HG03571 (cell line): ENCODE data around the gene NFATC2IP.
A peak's percentile ranks its signal among the peaks of the same experiment; 100 is the strongest.
"Not testable (repeated sequence)": the region's sequence is repeated elsewhere in the genome, so short reads cannot be mapped to it uniquely, and the experiment has no call there.

Experiments
- ATAC-seq: cut with Tn5 transposase; IDR thresholded peaks from one replicate; pipeline ENCODE4 v1.9.1; 2021; ENCODE audit not compliant: unreplicated experiment

The NFATC2IP gene

GRCh38 chr16:28925386-28926228 lies 25.1 kb upstream of the NFATC2IP start:
- peak; percentile 10 for ATAC-seq

DNA sequence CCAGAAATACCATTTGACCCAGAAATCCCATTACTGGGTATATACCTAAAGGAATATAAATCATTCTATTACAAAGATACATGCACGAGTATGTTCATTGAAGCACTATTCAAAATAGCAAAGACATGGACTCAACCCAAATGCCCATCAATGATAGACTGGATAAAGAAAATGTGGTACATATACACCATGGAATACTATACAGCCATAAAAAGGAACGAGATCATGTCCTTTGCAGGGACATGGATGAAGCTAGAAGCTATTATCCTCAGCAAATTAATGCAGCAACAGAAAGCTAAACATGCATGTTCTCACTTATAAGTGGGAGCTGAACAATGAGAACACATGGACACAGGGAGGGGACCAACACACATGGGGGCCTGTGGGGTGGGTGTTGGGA lies 24.5 kb upstream of the NFATC2IP start:
- not testable (repeated sequence) for ATAC-seq

DNA sequence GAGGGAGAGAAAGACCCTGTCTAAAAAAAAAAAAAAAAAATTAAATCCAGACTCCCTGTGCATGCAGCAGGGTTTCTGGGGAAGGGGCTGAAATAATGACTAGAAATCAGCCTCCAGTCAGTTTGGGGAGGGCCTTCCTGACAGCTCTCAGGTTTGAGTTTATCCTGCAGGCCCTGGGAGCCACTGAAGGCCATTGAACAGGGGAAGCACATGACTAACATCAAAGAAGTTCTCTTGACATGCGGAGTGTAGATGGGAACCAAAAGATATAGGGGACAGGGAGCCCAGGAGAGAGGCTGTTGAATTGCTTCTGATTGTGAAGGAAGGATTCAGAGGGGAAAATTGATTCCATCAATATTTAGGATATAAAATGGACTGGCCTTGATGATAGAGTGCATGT lies 22.9 kb upstream of the NFATC2IP start:
- ATAC-seq, result no peak

DNA sequence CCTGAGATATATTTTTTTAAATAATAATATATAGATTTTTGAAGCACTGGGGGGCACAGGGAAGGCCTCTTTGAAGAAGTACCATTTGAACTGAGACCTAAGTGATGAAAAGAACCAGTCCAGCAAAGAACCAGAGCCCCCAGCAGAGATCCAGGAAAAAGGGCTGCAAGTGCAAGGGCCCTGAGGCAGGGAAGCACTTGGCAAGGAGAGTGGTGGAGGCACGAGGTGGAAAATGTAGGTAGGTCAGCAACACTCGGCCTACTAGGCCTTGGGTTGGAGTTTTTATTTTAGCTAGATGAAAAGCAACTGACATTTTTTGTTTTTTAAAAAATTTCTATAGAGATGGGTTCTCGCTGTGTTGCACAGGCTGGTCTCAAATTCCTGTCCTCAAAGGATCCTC lies 20.5 kb upstream of the NFATC2IP start:
- no peak for ATAC-seq

GRCh38 chr16:28930652-28931051 lies 20.1 kb upstream of the NFATC2IP start:
- ATAC-seq, result no peak

DNA sequence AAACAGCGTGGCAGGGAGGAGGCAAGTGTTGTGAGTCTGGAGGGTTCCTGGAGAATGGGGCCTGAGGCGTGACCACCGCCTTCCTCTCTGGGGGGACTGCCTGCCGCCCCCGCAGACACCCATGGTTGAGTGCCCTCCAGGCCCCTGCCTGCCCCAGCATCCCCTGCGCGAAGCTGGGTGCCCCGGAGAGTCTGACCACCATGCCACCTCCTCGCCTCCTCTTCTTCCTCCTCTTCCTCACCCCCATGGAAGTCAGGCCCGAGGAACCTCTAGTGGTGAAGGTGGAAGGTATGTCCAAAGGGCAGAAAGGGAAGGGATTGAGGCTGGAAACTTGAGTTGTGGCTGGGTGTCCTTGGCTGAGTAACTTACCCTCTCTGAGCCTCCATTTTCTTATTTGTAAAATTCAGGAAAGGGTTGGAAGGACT lies 18.9 kb upstream of the NFATC2IP start, which contains the start of gene CD19:
TSS of gene CD19 (plus strand) at position 171 of the 425 bp plus-strand sequence. CDS start at position 201, 30 bp downstream.
- no peak for ATAC-seq

DNA sequence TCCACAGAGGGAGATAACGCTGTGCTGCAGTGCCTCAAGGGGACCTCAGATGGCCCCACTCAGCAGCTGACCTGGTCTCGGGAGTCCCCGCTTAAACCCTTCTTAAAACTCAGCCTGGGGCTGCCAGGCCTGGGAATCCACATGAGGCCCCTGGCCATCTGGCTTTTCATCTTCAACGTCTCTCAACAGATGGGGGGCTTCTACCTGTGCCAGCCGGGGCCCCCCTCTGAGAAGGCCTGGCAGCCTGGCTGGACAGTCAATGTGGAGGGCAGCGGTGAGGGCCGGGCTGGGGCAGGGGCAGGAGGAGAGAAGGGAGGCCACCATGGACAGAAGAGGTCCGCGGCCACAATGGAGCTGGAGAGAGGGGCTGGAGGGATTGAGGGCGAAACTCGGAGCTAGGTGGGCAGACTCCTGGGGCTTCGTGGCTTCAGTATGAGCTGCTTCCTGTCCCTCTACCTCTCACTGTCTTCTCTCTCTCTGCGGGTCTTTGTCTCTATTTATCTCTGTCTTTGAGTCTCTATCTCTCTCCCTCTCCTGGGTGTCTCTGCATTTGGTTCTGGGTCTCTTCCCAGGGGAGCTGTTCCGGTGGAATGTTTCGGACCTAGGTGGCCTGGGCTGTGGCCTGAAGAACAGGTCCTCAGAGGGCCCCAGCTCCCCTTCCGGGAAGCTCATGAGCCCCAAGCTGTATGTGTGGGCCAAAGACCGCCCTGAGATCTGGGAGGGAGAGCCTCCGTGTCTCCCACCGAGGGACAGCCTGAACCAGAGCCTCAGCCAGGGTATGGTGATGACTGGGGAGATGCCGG lies 18.2 kb upstream of the NFATC2IP start:
- ATAC-seq, result no peak

DNA sequence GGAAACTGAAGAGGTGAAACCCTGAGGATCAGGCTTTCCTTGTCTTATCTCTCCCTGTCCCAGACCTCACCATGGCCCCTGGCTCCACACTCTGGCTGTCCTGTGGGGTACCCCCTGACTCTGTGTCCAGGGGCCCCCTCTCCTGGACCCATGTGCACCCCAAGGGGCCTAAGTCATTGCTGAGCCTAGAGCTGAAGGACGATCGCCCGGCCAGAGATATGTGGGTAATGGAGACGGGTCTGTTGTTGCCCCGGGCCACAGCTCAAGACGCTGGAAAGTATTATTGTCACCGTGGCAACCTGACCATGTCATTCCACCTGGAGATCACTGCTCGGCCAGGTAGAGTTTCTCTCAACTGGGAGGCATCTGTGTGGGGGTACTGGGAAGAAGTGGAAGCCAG lies 17.6 kb upstream of the NFATC2IP start:
- no peak for ATAC-seq

GRCh38 chr16:28935346-28935745 lies 15.4 kb upstream of the NFATC2IP start:
- no peak for ATAC-seq

DNA sequence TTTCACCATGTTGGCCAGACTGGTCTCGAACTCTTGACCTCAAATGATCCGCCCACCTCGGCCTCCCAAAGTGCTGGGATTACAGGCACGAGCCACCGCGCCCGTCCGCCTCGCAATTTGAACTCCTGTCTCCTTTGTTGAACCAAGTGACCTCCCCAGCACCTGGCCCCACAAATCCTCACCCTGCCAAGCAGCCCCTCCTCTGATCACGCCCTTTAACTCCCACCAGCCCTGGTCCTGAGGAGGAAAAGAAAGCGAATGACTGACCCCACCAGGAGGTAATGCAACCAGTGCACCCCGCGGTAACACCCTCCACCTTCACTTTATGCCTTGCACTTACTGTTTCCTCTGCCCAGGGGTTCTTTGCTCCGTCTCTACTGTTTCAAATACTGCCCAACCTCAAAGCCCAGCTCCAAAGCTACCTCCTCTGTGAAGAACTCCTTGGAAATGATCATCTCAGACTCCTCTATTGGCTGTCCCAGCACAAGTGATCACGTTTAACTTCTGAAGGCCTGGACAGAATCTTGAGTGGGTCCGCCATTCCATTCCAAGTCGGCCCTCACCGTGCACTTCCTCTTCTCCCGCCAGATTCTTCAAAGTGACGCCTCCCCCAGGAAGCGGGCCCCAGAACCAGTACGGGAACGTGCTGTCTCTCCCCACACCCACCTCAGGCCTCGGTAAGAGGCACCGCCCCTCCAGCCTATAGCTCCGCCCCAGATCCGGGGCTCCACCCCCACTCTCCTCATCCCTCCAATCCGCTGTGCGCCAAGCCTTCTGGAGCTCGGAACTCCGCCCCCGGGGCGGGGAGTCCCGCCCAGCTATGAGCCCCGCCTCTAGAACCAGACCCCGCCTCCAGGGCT lies 14.6 kb upstream of the NFATC2IP start:
- peak; percentile 48 for ATAC-seq

DNA sequence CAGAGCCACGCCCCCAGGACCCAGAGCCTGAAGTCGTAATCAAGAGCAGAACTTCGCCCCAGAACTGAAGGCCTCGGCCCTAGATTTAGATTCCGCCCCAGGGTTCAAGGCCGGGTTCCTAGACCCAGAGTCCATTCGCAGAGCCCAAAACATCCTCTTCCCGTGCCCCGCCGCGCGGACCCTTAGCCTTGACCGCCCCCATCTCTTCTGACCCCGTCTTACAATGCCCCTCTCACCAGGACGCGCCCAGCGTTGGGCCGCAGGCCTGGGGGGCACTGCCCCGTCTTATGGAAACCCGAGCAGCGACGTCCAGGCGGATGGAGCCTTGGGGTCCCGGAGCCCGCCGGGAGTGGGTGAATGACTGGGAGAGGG lies 14.0 kb upstream of the NFATC2IP start:
- ATAC-seq, result no peak

GRCh38 chr16:28937222-28937876 lies 13.4 kb upstream of the NFATC2IP start:
- no peak for ATAC-seq

GRCh38 chr16:28938721-28939120 lies 12.0 kb upstream of the NFATC2IP start:
- no peak for ATAC-seq

DNA sequence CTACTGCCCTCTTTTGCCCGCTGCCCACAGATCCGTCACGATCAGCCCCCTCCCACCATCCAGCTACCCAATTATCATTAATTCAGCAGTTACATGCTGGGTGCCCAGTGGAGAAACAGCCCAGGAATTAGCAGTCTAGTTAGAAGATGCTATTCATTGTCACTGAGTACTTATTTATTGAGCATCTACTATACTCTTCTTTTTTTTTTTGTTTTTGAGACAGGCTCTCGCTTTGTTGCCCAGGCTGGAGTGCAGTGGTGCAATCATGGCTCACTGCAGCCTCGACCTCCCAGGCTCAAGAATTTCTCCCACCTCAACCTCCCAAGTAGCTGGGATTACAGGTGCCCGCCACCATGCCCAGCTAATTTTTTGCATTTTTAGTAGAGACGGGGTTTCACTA lies 10.9 kb upstream of the NFATC2IP start:
- not testable (repeated sequence) for ATAC-seq

GRCh38 chr16:28943281-28943680 lies 7.5 kb upstream of the NFATC2IP start:
- ATAC-seq, result no peak

DNA sequence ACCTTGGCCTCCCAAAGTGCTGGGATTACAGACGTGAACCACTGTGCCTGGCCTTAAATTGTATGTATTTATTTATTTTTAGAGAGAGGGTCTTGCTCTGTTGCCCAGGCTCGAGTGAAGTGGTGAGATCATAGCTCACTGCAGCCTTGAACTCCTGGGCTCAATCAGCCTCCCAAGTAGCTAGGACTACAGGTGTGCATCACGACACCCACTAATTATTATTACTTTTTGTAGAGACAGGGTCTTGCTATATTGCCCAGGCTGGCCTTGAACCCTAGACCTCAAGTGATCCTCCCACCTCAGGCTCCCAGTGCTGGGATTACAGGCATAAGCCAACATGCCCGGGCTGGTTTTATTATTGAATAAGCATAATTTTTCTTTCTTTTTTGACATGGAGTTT lies 4.1 kb upstream of the NFATC2IP start:
- ATAC-seq, result no peak

- ATAC-seq, result peak; percentile 22
Measured at GRCh38 chr16:28951410-28951943, 740 bp downstream of the NFATC2IP start.

- no peak for ATAC-seq
Measured at GRCh38 chr16:28958216-28958615, 7.5 kb downstream of the NFATC2IP start.

DNA sequence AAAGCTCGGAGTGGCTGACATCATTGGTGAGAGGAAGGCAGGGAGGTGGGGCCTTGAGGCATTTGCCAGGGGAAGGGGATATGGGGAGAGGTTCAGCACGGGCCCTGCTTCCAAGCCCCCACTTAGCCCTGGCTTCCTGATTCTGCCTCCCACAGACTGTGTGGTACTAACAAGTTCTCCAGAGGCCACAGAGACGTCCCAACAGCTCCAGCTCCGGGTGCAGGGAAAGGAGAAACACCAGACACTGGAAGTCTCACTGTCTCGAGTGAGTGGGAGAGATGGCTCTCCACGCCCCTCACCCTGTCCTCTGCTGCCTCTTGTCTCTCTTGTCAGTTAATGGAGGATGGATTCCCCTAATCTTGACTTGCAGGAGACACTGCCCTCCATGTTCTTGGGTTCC lies 8.1 kb downstream of the NFATC2IP start:
- ATAC-seq, result no peak

DNA sequence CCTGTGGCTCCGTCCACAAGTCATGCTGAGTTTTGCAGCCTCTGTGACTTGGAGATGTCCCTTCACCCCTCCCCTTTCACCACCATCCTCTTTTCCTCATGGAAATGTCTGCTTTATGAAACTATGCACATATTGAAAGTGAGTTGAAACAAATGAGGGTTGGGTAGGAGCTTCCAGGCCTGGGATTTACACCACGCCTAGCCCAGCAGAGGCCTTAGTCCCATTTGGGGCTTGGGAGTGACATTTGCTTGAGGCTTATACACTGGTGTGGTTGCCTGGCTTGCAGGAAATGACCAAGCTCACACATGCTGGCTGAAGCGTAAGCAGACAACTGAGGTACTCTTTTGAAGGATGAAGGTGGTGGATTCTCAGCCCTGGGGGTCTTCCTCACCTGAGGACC lies 13.3 kb downstream of the NFATC2IP start:
- no peak for ATAC-seq
